Chondrocyte (in vitro differentiated cells): ENCODE results near the gene PTHLH. TPM values are rescaled to one million over a fixed set of nuclear protein-coding genes. Genes with fewer than 3 reads are reported as not detected.

Experiments
- DNase-seq: peaks from one replicate; pipeline ENCODE4 v3.0.0; 2021; ENCODE audit warnings: mixed read lengths, low spot score
- H3K27ac Mint-ChIP-seq: one replicate; pipeline ENCODE4 v1.8.0; 2021; ENCODE audit warnings: mild to moderate bottlenecking, moderate library complexity, mixed read lengths; ENCODE audit not compliant: unreplicated experiment
- H3K27me3 Mint-ChIP-seq: 2 replicates; pipeline ENCODE4 v1.8.0; 2021; ENCODE audit warnings: low read depth, mixed read lengths
- H3K36me3 Mint-ChIP-seq: 2 replicates; pipeline ENCODE4 v1.8.0; 2021; ENCODE audit warnings: low read depth, mixed read lengths
- H3K4me1 Mint-ChIP-seq: 2 replicates; pipeline ENCODE4 v1.8.0; 2021; ENCODE audit warnings: low read depth, mild to moderate bottlenecking, mixed read lengths
- H3K4me3 Mint-ChIP-seq: one replicate; pipeline ENCODE4 v1.8.0; 2021; ENCODE audit warnings: mild to moderate bottlenecking, moderate library complexity, mixed read lengths; ENCODE audit not compliant: unreplicated experiment
- H3K9me3 Mint-ChIP-seq: 2 replicates; pipeline ENCODE4 v1.8.0; 2021; ENCODE audit warnings: low read depth, mixed read lengths
- long read RNA-seq: library from polyadenylated mRNA; stranded (forward); transcript quantifications from one replicate; pipeline ENCODE4 v2.0.0, GENCODE V29; 2021
- total RNA-seq: library from RNA; stranded (reverse); gene quantifications from 3 replicates; pipeline ENCODE4 v1.2.1, GENCODE V29; 2021
- TF ChIP-seq, protein P1 (sequence below): fragments of 200-600 bp; sonication (generic); IDR thresholded peaks from 2 replicates; pipeline ENCODE4 v1.5.0; 2021; ENCODE audit warnings: antibody characterized with exemption, mild to moderate bottlenecking, moderate library complexity

PTHLH gene
- total RNA-seq: 1.1 to 1.8 TPM (median 1.3 TPM) in 3 replicates
- long read RNA-seq: 0 reads

DNA sequence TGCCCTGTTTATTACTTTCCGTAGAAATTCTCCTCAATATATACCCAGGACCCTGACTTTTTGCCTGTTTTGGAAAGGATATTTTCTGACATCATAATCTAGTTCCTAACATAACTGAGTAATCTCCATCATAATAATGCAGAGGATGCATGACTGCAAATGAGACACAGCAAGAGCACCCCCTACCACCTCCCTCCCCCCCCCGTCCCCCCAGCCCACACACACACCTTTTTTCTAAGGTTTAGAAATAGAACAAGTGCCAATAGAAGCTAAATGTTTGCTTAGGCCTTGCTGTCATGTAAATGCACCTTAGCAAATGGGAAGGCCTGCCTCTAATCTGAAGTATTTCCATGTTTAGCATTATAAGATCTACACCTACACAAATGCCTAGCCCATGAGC, at the start of gene PTHLH:
Gene PTHLH, minus strand, starts transcription at position 13 of the 400 bp plus-strand sequence. CDS start 3,239 bp downstream, outside the sequence.
- TF ChIP-seq, protein P1, sequence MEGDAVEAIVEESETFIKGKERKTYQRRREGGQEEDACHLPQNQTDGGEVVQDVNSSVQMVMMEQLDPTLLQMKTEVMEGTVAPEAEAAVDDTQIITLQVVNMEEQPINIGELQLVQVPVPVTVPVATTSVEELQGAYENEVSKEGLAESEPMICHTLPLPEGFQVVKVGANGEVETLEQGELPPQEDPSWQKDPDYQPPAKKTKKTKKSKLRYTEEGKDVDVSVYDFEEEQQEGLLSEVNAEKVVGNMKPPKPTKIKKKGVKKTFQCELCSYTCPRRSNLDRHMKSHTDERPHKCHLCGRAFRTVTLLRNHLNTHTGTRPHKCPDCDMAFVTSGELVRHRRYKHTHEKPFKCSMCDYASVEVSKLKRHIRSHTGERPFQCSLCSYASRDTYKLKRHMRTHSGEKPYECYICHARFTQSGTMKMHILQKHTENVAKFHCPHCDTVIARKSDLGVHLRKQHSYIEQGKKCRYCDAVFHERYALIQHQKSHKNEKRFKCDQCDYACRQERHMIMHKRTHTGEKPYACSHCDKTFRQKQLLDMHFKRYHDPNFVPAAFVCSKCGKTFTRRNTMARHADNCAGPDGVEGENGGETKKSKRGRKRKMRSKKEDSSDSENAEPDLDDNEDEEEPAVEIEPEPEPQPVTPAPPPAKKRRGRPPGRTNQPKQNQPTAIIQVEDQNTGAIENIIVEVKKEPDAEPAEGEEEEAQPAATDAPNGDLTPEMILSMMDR: no peak
- H3K36me3 Mint-ChIP-seq: no peaks in the 10 kb centered on the region
- peaks cover 33% of the 10 kb centered on the region for H3K4me1 Mint-ChIP-seq
- H3K9me3 Mint-ChIP-seq: no peaks in the 10 kb centered on the region
- no peak within 1 kb of the TSS for H3K27ac Mint-ChIP-seq
- DNase-seq: no peak
- no peak within 1 kb of the TSS for H3K4me3 Mint-ChIP-seq
- H3K27me3 Mint-ChIP-seq: peaks cover 34% of the 10 kb centered on the region

DNA sequence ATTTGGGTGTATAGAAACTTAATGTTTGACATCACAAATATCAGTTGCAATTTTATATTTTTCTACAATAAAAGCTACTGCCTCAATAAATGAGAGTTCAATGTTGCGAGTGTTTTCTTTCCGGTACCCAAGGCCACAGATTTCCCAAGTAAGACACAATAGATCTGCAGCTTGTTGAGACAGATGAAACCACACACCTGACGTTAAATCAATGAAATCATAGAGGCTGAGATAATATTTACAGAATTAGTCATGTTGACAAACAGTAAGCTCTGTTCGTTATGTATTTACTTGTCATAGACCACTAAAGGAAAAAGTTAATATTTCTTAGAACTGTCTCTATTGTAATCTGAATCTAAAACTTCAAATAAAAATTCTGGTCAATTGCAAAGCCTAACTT, 49.2 kb upstream of the PTHLH start:
- H3K4me3 Mint-ChIP-seq: no peak overlapping the region
- TF ChIP-seq, protein P1: no peak
- H3K27me3 Mint-ChIP-seq: no peaks in the 10 kb centered on the region
- H3K9me3 Mint-ChIP-seq: no peaks in the 10 kb centered on the region
- peaks cover 12% of the 10 kb centered on the region for H3K4me1 Mint-ChIP-seq
- DNase-seq: no peak
- H3K36me3 Mint-ChIP-seq: no peaks in the 10 kb centered on the region
- no peak overlapping the region for H3K27ac Mint-ChIP-seq

DNA sequence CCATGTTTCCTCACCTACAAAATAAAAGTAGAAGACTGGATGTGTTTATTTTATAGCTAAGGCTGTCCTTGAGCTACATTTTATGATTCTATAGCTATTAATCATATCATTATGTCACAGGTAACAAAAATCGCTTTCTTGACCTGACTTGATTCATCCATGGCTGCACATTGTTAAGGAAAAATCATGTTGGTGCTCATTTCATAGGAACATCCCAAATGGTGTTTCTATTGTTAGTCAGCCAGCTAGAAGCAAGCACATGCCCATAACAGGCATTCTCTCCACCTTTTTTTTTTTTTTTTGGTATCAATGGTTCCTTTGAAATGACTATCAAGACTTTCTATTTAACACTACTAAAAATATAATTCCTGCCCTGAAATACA, 45.3 kb upstream of the PTHLH start:
- DNase-seq: no peak
- Mint-ChIP-seq H3K4me3 (no peak overlapping the region), H3K9me3 (peaks cover 3% of the 10 kb centered on the region), H3K27ac (no peak overlapping the region), H3K4me1 (no peaks in the 10 kb centered on the region), H3K36me3 (no peaks in the 10 kb centered on the region), H3K27me3 (no peaks in the 10 kb centered on the region)
- TF ChIP-seq, protein P1: no peak

DNA sequence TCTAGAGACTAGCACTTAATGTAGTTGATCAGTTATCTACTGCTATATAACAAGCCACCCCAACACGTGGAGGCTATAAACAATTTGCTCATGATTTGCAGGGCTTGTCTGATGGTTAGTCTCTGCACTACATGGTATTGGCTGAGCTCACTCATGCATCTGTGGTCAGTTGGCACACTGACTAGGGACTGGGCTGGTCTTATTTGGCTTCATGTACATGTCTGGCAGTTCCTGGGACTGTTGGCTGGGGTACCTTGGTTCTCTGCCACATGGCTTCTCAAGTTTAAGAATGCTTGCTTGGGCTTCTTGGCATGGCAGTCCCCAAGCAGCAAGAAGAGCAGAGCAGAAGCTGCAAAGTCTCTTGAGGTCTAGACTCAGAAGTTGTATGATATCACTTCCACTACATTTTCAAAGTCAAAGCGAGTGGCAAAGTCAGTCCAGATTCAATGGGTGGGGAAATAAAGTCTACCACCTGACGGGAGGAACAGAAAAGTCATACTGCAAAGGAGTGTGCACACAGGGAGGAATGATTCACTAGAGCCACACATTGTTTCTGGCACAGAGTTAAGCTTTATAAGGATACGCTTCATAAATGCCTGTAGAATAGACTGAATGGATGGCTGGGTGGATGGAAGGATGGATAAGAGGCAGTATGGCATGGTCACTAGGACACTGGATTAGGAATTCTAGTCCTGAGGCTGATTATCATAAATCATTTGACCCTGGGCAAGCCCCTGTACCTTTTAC, 44.8 kb upstream of the PTHLH start:
- DNase-seq: no peak
- peaks cover 3% of the 10 kb centered on the region for H3K9me3 Mint-ChIP-seq
- H3K27me3 Mint-ChIP-seq: no peaks in the 10 kb centered on the region
- H3K36me3 Mint-ChIP-seq: no peaks in the 10 kb centered on the region
- no peak overlapping the region for H3K27ac Mint-ChIP-seq
- no peak overlapping the region for H3K4me3 Mint-ChIP-seq
- TF ChIP-seq, protein P1: no peak
- no peaks in the 10 kb centered on the region for H3K4me1 Mint-ChIP-seq

DNA sequence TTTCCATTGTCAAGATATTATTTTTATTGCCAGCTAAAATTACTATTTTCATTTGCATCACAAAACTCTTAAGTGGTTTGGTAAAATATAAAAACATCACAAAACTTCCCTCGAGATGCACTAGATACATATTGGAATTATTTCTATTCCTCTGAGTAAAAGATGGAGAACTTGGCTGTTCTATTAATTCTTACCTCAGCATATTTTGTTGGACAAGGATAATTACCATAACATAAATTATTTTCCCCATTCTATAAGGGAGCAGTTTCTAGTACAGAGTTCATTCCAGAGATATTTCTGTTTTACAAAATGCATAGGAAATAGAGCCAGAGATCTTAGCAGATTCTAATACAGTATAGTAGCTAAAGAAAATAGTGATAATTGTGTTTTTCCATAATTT, 42.6 kb upstream of the PTHLH start:
- Mint-ChIP-seq H3K4me3 (no peak overlapping the region), H3K9me3 (peaks cover 3% of the 10 kb centered on the region), H3K27ac (no peak overlapping the region), H3K27me3 (no peaks in the 10 kb centered on the region), H3K36me3 (no peaks in the 10 kb centered on the region), H3K4me1 (no peaks in the 10 kb centered on the region)
- TF ChIP-seq, protein P1: no peak
- no peak for DNase-seq
